SKM-1 treated with dmso at 0.1 percent for 144 hours (cell line): ENCODE measurements around the gene SLC35G6.
"Not testable (repeated sequence)": the region's sequence is repeated elsewhere in the genome, so short reads cannot be mapped to it uniquely, and the experiment has no call there.

ENCODE experiments used
- DNase-seq: peaks from one replicate; lab custom pipeline; 2025; ENCODE audit not compliant: unreplicated experiment; lab: John Stamatoyannopoulos, UW

The SLC35G6 gene

DNA sequence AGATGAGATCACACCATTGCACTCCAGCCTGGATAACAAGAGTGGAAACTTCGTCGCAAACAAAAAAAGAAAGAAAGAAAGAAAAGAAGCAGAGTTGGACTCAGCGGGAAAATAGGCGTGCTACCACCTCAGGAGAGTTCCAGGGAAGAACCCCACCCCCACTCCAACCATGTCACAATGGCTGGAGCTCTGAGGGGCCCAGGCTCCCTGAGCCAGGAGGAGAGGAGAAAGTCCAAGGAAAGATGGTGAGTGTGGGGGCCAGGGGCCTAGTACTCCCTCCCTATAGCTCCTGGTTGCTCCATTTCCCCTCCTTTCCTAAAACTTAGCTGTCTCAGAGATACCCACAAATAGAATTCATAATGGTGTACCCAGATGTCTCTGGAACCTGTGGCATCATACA is at the start of gene SLC35G6:
SLC35G6 (plus strand) TSS at position 172 of the 400 bp plus-strand sequence; CDS start at position 243, 71 bp downstream.
- DNase-seq: not testable (repeated sequence)

DNA sequence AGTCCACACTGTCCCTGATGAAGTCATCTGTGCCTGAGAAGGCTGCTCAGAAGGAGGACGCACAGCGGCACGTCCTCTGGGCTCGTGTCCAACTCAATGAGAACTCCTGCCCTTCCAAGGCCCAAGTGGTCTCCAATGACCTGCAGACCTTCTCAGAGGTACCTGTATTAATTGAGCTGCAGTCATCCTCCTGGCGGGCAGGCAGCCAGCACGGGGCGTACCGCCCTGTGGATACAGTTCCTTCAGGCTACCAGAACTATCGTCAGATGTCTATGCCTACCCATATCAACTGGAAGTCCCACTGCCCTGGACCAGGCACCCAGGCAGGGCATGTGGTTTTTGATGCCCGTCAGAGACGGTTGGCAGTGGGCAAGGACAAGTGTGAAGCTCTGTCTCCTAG is 49.0 kb upstream of the SLC35G6 start:
- no peak for DNase-seq

DNA sequence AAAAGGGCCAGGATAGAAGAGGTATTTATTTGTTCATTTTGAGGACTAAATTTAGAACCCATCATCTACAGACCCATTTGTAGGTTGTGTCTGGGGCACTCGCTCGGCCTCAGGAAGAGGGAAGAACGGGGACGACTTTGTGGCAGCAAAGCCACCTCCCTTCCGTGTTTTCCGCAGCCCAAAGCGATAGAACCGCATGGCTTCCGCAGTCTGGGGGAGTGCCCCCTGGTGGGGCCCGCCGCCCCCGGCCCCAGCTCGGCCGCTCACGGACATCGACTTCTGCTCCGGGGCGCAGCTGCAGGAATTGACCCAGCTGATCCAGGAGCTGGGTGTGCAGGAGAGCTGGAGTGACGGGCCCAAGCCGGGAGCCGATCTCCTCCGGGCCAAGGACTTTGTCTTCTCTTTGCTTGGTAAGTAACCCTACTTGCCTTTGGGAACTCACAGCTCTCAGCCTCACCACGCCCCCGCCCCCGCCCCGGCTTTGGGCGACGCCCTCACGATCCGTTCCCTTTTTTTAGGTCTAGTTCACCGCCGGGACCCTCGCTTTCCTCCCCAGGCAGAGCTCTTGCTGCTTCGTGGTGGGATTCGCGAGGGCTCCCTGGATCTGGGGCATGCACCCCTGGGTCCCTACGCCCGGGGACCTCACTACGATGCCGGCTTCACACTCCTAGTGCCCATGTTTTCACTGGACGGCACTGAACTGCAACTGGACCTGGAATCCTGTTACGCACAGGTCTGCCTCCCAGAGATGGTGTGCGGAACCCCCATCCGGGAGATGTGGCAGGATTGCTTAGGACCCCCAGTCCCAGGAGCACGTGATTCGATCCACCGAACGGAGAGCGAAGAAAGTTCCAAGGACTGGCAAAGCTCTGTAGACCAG is 45.3 kb upstream of the SLC35G6 start:
- peak; percentile 48 for DNase-seq

DNA sequence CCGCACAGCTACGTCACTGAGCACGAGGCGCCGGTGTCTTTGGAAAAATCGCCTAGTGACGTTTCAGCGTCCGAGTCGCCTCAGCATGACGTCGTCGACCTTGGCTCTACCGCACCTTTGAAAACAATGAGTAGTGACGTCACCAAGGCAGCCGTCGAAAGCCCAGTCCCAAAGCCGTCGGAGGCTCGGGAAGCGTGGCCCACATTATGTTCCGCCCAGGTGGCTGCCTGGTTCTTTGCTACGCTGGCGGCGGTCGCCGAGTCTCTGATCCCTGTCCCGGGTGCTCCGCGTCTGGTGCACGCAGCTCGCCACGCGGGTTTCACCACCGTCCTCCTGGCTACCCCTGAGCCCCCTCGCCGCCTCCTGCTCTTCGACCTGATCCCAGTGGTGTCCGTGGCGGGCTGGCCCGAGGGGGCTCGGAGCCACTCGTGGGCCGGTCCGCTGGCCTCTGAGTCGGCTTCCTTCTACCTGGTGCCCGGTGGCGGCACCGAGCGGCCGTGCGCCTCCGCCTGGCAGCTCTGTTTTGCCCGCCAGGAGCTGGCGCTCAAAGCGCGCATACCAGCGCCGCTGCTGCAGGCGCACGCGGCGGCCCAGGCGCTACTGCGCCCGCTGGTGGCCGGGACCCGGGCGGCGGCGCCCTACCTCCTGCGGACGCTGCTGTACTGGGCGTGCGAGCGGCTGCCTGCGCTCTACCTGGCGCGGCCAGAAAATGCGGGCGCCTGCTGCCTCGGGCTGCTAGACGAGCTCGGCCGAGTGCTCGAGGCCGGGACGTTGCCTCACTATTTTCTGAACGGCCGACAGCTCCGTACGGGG is 44.5 kb upstream of the SLC35G6 start:
- DNase-seq: peak; percentile 20

DNA sequence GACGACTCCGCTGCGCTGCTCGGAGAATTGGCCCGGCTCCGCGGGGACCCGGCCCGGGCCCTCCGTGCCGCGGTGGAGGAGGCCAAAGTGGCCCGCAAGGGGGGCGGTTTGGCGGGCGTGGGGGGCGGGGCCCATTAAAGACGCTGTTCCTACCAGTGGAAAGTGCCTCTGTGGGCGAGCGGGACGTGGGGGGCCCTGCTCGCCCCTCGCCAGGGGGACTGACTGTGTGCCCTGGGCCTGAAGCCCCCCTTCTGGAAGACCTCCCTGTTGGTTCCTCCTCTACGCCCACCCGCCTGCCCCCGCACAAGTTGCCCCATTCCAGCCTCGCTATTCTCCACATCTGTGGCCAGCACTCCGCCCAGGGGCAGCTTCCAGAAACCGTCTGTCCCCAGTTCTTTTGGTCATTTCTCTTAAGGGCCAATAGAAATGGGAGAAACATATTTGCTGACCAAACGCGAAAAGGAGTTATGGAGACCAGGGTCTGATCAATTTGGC is 43.8 kb upstream of the SLC35G6 start:
- no peak for DNase-seq

DNA sequence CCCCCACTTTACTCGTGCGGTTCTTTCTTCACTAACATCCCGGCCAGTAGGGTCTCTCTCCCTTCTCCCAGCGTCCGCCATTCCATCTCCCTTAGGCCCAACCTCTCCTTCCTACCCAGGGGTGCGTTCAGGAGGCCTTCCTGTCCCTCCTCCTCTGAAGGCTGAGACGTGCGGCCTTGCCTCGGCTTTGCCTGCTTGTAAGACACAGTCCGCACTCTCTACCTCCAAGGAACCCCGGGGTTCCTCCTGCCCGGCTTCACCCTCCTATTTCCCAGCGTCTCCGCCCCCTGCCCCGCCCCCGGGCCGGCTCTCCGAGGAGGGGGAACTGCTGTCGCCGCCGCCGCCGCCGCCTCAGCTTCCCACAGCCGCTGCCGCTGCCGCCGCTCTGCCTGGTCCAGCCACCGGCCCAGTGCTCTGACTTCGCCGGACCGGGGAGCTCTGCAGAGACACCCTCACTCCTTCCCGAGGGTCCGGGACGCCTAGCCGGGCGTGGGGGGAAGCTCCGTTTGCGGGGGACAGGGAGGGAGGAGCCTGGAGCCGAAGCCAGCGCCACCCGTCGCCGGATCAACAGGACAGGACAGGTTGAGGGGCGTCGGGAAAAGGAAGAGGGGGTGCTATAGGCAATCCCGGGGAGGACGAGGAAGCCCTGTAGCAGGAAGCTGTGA is 43.2 kb upstream of the SLC35G6 start:
- no peak for DNase-seq

DNA sequence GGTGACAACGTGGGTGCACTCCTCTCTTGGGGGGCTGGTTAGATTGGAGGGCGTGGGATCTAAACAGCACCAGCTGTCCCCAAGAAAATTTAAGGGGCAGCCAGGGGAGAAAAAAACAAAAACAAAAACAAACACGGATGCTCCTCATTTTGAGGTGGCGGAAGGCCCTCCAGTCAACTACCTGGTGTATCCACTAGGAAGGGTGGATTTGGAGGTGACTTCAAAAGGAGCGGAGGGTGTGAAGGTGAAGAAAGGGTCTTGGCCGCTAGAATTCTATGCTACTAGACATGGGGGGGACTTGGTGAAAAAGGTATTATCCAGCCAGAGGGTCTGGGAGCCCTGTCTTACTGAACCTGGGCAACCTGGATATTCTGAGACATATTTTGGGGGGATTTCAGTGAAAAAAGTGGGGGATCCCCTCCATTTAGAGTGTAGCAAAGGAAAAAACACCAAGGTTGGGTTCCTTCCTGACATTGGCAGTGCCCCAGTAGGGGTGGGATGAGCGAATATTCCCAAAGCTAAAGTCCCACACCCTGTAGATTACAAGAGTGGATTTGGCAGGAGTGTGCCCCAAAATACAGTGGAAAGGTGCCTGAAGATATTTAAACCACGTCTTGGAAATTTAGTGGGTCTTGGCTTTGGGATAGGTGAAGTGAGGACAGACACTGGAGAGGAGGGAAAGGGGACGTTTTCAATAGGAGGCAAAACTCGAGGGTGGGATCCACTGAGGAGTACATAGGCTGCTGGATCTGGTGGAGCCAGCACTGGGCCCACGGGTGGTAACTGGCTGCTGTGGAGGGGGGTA is 42.4 kb upstream of the SLC35G6 start:
- no peak for DNase-seq

DNA sequence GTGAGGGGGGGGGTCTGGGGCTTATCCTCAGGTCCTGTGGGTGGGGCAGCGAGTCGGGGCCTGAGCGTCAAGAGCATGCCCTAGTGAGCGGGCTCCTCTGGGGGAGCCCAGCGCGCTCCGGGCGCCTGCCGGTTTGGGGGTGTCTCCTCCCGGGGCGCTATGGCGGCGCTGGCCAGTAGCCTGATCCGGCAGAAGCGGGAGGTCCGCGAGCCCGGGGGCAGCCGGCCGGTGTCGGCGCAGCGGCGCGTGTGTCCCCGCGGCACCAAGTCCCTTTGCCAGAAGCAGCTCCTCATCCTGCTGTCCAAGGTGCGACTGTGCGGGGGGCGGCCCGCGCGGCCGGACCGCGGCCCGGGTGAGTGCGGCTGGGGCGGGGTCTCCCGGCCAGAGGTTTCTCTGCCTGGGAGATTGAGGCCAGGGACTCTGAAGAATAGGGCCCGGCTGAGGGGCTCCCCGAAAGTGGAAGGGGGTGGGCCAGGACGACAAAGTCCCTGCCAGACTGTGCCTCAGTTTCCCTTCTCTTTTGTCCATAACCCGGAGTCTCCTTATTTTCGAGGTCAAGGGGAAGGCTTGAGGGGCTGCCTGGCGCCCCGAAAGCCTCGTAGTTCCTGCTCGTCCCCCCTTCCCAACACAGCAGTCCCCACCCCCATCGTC is 41.7 kb upstream of the SLC35G6 start, which contains the start of gene FGF11:
FGF11 (plus strand) TSS at position 51 of the 651 bp plus-strand sequence; CDS start at position 160, 109 bp downstream.
- no peak for DNase-seq

DNA sequence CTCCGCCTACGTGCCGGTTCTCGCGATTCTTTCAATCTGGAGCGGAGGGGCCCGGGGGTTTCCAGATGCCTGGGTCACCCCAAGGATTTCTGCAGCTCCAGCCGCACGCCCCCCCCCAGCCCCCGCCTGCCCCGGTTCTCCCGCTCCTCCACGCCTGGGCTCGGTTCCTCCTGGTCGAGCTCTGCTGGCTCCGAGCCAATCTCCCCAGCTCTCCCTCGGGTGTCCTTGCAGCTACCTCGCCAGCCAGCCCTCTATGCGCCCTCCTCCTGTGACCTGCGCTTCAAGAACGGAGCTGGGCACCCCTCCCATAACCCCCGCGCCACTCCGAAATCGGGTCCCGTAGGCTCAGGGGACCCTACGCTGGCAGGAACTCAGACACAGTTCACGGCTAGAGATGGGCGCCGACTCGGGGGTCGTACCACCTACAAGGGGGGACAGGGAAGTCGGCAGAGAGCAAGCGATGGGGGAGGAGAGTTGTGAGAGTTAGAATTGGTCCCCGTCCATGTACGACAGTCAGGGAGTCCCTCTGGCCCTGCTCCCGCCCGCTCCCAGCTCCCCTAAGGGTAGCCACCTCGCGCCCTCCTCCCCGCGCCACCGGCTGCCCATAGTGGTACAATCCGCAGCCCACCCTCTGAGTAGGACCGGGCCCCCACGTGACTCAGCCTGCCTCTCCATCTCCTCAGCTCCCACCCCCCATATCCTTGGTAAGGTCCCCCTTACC is 41.0 kb upstream of the SLC35G6 start:
- no peak for DNase-seq

DNA sequence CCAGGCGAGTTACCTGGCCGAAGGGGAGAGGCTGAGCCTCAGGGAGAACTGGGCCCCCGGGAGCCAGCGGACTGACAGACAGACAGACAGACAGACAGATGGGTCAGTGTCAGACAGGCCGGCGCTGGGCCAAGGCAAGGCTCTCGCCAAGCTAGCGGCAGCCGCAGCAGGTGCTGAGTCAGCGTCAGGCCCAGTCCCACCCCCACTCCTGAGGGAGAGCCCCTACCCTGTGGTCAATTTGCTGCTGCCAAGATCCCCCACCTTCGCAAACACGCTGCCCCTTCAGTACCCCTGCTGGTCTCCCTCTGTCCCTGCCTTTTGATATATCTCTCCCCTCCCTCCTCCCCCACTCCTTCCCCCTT is 40.4 kb upstream of the SLC35G6 start:
- no peak for DNase-seq

DNA sequence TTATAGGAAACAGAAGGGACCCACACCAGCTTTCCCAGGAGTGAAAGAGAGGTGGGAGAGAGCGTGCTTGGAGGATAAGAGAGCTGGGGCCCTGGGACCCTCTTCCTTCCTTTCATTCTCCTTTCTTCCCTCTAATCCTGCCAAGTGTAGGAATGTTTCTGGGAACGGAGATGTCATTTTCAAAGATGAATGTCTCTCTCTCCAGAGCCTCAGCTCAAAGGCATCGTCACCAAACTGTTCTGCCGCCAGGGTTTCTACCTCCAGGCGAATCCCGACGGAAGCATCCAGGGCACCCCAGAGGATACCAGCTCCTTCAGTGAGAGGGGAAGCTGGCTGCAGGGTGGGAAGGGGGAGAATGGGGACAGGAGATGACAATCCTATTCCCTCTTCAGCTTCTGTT is 40.0 kb upstream of the SLC35G6 start:
- no peak for DNase-seq

DNA sequence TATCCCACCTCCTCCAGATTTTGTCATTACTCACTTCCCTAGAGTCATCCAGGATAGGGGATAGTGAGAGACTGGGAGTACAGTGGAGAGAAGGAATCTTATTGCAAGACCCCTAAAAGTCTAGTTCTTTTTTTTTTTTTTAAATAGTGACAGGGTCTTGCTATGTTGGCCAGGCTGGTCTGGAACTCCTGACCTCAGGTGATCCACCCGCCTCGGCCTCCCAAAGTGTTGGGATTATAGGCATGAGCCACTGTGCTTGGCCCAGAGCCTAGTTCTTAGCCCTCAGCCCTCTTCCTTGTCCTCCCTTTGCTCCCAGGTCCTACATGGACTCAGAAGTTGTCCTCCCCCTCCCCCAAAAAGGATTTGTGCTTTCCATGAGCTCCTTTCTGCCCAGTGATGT is 39.1 kb upstream of the SLC35G6 start:
- no peak for DNase-seq

DNA sequence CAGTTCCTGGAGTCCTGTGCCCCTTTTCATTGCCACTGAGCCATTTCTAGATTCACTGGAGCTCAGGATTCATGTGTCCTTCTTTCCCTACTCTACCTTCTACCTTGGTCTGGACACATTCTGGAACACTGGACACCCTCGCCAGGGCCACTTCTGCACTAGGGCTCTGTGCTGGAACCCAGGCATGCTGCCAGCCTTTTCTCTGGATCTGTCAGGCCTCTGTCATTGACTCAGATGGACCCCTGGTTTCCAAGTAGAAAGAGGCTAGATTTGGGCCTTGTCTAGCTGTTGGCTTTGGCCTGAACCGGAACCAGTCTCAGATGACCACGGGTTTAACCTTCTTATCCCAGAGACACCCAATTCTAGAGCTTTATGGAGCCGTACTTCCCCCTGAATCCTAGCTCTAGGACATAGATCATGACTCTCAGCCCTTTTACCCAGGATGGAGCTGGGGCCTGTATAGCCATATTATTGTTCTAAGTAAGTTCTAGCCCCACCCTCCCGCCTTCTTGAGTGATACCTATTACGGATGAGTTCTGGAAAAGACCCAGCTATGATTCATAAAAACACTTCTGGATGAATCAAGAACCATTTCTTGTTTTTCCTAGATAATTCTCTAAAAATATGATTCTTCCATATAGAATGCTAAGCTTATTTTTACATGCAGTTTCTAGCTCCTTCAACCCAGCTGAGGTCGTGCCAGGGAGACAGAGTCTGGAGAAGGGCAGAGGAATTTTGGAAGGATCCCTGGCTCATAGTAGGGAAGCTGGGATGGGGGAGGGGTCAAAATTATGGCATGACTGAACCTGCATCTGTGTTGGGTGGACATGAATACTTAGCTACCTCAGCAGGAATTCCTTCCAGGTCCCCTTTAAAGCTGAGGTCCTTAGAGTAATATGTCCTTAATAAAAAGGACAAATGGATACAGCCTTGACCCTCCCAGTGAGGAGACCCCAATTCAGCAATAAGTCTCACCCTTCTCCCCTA is 37.5 kb upstream of the SLC35G6 start:
- DNase-seq: no peak

DNA sequence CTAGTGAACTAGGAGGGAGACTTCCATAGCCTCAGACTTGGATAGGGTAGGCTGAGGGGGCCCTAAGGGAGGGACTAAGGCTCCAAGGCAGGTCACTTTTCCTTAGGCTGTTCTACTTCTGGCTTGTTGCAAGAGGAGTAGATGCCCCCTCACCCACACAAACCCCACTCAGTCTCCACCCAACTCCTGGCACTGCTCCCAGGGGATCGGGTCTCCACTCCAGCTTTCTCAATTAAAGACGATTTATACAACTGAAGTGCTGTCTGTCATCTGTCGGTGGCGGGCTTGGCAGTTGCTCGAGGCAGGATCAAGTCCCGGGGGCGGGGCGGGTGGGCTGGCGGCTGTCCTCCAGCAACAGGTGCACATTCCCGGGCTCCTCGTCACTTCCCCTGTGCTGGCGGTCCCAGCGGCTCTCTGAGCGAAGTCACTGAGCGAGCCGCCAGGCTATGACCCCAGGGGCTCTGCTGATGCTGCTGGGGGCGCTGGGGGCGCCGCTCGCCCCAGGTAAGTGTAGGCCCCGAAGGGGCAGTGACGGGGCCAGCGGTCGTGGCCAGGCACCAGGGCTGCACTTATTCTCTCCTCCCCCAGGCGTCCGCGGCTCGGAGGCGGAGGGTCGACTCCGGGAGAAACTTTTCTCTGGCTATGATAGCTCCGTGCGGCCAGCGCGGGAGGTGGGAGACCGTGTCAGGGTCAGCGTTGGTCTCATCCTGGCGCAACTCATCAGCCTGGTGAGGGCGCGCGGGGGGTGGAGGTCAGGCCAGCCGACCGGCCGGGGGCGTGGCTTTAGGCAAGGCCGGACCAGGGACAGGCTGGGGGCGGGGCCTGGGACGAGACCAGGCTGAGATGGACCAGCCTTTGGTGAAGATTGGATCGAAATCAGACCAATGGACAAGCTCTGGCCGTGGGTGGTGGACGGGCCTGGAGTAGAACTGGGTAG is 36.3 kb upstream of the SLC35G6 start, which contains the start of gene CHRNB1:
CHRNB1 (plus strand) TSS at position 380 of the 937 bp plus-strand sequence; CDS start at position 447, 67 bp downstream.
- DNase-seq: no peak

DNA sequence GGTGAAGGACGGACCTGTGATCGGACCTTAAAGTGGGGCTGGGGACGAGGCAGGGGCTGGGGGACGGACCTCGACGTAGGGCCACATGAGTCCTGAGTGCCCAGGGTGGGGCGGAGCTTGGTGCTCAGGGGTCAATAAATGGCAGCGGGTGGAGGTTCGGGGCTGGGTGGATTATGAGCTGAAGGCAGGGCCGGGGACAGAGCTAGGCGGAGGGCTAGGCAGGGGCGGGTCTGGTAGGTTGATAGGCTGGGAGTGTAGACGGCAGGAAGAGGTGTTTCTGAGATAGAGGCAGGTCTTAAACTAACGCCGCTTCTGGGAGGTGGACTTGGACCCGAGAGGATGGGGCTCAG is 35.7 kb upstream of the SLC35G6 start:
- no peak for DNase-seq

DNA sequence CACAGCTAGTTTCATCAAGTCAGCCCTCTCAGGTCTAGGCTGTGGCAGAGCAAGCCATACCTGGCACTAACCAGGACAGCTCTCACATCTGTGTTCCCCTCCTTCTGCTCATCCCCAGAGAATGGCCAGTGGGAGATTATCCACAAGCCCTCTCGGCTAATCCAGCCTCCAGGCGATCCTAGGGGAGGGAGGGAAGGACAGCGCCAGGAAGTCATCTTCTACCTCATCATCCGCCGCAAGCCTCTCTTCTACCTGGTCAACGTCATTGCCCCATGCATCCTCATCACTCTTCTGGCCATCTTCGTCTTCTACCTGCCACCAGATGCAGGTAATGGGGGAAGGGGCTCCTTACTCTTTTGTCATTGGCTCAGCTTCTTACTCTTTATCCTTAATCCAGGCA is 32.8 kb upstream of the SLC35G6 start:
- DNase-seq: no peak

DNA sequence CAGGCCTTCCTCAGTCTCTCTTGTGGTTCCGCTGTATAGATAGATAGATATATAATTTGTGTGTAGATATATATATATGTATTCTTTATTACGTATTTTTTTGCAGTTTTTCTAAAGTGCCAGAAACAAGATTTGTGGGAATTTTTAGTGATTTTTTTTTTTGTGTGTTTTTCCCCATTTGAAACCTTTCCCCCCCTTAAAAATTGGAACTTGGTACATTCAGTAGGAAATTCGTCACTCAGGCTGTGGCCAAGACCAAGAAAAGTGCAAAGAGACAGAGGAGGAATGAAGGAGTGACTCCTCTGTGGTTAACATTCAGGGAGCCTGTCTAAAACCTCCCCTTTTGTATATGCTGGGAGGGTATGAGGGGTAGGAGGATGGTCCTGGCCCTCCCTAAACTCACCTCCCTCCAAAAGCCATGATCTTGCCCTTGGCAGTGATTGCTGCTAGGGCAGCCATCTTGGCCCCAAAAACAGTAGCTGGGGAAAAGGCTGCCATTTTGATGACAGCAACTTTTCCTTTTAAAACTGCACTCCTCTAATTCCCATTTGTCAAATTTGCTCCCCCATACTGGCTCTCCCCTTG is 21.2 kb upstream of the SLC35G6 start:
- DNase-seq: no peak
